ENCODE measurements around the gene CMTM7.

The CMTM7 gene

DNA sequence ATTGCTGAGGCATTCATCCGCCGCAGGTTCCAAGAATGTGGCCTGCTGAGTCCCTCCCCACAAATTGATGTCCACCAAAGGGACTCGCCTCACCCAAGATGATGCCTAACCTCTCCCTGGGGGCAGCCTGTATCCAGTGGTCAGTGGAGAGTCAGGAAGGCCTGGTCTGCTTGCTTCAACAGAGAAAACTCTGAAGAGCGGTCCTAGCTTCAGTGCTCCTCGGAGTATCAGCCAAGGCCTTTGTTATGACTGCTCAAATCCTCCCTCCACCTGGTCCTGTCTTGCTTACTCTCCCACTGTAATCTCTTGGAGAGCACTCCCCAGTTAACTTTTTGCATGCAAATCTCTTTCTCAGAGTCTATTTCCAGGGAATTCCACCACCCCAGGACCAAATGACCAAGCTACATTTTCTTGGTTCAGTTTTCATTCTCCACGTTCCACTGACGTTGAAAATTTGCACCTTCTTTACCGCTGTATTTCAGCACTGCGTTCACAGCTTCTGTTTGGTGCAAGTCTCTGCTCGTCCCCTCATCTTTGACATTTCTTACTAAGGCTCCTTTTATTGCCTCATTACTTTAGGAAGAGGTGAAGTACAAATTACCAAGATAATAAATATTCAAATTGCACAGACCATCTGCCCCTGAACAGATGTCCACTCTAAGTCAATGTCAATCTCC, 22.3 kb downstream of the CMTM7 start:
- no peak for DNase-seq (ENCODE audit: low read depth in 1 of 2, low spot score in 1 of 2)

DNA sequence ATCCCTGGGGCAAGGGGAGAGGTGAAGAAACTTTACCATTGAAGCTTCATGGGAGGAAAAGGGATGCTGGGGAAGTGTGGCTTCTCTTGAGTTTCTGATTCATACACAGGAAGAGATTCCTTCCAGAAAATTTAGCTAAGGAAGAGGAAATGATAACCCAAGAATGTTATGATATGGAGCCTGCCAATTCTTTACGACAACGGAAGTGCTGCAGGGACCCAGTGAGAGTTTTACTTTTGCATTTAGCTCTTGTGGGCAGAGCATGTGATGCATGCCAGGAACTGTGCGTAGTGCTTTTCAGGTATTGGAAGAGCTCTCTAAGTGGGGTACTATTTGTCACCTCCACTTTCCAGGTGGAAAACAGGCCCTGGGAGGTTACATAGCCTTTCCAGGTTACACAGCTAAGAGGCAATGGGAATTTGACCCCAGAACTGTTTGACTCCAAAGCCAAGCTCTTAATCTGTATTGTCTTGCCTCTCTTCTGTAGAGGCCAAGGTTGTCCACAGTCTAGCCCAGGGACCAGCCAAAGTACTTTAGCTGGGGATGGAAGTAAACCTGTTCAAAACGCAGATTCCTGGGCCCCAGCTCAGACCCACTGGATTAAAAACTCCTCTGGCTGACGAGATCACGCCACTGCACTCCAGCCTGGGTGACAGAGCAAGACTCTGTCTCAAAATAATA, 23.0 kb downstream of the CMTM7 start:
- DNase-seq (ENCODE audit: low read depth in 1 of 2, low spot score in 1 of 2) = no peak

DNA sequence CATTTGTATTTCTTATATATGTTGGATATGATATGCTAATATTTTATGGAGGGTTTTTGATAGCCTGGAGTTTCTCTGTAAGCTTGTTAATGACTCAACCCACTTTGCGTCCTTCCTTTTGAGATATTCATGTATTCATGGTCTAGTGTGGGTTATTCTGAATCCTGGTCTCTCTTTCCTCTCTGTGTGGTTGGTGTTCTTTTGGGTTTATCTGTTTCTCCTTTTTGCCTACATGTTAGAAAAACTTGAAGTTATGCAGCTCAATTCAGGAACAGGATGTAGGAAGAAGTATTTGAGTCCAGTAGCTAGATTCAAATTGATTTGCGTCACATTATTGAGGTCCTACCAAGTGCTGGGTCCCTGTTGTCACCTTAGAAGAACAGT, 28.1 kb downstream of the CMTM7 start:
- DNase-seq (ENCODE audit: low read depth in 1 of 2, low spot score in 1 of 2) = no peak

DNA sequence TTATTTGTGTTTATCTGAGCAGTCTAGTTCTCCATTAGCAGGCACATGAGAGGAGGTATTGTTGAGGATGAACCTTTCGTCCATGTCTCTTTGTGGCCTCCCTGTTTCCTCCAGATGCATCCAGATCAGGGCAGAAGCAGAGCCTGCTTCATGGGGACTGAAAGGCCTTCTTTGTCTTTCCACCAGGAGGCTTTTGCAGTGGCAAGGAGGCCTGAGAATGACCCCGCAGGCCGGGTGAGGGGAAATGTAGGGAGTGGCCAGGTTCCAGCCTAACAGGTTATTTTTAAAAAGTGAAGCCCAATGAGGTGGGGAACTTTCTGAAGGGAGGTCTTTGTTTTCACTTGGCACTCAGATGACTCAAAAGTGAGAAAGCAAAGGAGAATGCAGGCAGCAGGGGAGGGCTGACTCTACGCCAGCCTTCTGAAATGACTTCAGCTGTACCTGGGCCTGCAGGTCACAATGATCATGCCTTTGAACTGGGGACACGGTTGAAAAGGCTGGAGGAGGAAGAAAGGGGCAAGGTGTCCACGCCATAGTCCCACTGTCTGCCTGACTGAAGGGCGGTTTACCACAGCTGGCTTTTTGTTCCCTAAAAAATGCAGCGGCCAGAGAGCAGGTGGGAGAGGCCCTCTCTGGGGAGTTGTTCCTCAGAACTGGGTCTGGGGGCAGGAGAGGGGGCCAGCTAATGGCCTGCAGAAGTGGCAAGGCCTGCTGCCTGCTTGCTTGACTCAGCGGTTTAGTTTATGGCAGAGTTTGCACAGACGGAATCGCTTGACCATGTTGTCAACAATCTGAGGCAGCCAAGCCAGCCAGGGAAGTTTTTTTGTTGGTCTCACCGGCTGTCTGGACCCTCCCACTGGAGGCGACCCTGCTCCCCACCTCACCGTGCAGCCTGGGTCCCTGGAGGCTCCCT, 28.7 kb downstream of the CMTM7 start:
- DNase-seq (ENCODE audit: low read depth in 1 of 2, low spot score in 1 of 2) = no peak

DNA sequence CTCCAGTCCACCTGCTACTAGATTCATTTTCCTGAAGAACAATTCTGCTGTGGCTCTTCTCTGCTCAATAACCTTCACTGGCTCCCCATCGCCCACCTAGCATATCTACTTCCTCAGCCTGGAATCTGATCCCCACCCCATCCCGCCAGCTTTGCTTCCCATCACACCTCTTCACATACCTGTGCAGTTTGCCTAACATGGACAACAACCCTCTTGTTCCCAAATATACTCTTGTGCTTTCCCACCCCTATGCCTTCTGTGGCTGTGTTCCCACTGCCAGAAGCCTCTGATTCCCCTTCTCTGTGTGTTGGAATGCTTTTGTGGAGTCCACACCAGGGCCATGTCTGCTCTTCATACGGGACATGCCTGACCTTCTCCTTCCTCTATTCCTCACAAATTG, 29.5 kb downstream of the CMTM7 start:
- DNase-seq (ENCODE audit: low read depth in 1 of 2, low spot score in 1 of 2) = no peak

DNA sequence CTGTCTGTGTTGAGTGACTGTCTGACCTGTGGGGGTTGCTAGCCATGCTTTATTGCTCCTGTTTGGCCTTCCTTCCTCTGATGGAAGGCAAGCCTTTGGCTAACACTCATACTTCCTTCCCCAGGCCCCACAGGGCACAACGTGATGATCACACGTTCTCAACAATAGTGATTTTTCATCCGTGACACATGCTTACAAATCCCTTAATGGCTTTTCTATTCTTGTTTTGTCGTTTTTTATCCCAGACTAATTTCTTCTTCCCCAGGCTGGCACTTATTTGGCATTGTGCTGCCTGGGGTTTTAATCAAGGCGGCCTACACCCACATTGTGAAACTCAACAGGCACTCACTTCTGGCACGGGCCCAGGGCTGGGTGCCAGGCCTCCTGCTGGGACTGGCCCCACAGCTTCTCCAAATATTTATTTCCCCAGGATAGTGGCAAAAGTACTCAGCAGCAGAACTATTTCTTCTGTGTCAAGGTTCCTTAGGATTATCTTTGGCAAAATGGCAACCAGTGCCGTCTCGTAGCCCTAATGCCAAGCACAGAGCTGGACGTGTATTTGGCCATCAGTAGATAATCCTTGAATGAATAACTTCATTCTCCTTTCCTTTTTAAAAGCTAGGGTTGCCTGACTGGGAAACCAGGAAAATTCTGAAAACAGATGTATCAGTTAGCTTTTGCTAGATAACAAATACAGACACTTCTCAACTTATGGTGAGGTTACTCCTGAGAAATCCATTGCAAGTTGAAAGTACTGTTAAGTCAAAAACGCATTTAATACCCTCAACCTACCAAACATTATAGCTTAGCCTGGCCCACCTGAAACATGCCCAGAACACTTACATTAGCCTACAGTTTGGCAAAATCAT, 30.6 kb downstream of the CMTM7 start:
- no peak for DNase-seq (ENCODE audit: low read depth in 1 of 2, low spot score in 1 of 2)

DNA sequence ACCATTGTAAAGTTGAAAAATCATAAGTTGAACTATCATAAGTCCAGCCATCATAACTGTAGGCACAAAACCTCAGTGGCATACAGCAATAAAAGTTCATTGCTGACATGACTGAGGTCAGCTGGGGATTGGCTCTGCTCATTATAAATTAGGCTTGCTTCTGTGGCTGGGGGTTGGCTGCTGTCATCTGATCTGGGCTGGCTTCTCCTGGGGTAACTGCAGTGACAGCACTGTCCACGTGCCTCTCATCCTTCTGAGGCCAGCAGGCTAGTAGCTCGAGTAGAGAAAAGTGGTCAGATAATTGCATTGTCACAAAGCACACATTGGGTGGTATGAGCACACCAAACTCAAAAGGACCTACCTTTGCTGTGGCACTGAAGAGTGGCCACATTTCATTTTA, 31.3 kb downstream of the CMTM7 start:
- no peak for DNase-seq (ENCODE audit: low read depth in 1 of 2, low spot score in 1 of 2)

DNA sequence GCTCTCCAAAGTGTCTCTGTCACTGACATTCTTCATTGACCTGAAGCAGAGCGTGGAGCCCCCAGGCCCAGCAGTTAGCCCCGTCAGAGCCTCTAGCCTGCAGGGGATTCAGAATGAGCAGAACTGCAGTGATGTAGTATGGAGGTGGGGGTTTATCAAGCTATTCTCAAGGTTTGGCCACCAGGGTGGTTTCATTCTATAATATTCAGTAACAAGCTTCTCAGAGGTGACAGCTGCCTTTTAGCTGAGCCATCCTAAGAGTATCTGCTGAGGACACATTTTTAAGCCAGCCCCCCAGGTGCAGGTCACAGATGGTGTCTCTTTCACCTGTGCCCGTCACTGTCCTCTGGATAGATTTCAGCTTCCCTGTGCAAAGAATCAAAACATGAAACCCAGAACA, 31.9 kb downstream of the CMTM7 start:
- DNase-seq (ENCODE audit: low read depth in 1 of 2, low spot score in 1 of 2) = no peak

DNA sequence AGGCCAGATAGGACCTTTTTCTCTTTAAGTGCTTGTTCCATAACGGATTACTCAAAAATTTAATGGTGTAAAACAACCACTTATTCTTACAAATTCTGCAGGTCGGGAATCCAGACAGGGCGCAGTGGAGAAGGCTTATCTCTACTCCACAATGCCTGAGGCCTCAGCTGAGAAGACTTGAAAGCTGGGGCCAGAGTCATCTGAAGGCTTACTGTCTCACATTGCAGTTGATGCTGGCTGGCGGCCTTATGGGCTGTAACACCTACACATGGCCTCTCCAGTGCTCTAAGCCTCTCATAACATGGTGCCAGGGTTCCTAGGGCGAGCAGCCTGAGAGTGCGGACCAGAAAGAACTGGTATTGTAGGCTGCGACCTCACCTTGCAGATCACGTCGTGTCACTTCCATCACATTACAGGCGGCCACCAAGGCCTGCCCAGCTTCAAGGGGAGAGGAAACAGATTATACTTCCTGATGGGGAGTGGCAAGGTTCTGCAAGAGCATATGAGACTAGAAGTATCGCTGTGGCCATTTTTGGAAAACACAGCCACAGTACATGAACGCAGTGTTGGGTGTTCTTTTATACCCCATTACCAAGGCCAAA, 32.4 kb downstream of the CMTM7 start:
- DNase-seq (ENCODE audit: low read depth in 1 of 2, low spot score in 1 of 2) = no peak

DNA sequence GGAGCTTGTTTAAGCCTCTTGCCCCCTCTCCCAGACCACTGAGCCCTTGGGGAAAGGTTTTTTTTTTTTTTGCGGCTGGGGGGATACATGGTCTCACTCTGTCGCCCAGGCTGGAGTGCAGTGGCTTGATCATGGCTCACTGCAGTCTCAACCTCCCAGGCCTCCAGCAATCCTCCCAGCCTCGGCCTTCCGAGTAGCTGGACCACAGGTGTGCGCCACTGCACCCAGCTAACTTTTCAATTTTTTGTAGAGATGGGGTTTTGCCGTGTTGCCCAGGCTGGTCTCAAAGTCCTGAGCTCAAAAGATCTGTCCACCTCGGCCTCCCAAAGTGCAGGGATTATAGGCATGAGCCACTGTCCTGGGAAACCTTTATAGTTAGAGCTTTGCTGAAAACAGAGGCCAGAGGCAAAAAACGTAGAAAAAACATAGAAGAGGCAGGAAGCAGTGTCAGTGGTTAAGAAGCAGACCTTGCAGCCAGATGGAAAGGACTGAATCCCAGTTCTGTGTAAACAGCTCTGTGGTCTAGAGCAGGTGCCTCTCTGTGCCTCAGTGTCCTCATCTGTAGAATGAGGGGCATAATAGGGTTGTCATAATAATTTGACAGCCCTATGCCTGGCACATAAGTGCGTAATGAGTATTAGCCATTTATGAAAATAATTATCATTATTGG, 33.1 kb downstream of the CMTM7 start:
- no peak for DNase-seq (ENCODE audit: low read depth in 1 of 2, low spot score in 1 of 2)

DNA sequence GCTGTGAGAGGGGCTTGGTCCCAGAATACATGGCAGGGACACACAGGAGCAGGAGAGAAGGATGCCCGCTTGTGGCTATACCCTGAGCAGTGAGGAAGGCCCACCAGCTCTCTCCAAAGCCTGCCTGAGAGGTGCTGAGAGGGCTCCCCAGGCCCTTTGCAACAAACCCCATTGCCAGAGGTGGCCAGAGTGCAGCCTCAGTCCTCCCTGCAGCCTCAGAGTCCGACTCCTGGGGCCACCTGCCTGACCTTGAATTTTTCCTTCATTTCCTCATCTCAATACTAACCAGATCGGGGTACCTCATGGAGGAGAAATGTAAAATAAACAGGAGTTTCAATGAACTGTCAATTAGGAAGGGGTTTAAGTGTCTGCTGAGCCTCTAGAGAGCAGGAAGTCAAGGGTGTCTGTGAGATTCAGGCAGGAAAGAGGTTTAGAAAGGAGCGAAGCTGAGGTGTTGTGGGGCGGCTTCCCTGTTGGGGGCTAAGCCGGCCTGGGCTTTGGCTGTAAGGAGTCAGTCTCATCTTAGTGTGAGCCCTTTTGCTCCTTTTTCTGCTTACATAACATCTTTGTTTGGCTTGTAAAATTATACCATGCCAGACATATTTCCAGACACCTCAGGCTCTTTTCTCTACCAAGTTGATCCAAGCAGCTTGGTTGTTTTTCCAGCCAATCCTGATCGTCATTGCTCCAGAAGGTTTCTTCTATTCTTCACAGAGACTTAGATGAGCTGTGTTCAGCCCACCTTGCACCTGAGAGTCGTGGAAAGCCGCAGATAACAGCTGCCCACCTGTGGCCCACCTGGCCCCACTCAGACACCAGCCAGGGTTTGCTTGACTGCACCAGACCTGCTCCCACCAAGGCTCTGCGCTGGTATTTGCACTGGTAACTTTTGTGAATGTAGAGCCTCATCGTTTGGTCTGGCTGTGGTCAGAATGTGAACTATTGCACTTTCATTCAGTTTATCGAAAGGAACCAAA, 36.7 kb downstream of the CMTM7 start:
- no peak for DNase-seq (ENCODE audit: low read depth in 1 of 2, low spot score in 1 of 2)

DNA sequence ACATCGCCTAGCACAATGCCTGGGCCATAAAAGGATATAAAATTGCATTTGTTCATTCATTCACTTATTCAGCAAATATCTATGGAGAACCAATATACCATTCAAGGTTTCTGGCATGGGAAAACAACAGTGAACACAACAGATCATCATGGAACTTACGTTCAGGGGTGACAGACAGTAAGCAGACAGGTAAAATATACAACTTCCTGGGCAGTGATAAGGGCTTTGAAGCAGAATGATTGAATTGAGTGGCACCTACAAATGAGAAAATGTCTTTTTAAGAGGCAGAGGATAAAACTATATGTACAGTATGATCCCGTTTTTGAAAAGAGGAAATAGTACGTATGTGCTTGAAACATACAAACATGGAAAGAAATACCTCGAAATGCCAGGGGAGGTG, 39.2 kb downstream of the CMTM7 start:
- DNase-seq (ENCODE audit: low read depth in 1 of 2, low spot score in 1 of 2) = no peak

DNA sequence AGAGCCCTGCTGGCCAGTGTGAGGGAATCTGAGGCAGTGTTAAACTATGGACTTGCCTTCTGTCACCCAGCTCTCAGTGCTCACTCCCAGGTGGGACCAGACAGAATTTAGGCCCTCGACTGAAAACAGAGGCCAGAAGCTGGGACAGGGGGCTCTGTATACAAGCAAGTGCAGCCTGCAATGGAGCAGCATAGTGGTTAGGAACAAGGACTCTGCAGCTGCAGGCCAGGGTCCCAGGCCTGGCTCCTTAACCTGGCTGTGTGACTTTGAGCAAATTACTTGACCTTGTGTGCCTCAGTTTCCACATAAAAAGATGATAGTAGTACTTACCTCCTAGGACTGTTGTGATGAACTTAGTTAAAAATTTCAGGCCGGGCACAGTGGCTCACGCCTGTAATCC, 39.8 kb downstream of the CMTM7 start:
- DNase-seq (ENCODE audit: low read depth in 1 of 2, low spot score in 1 of 2) = no peak

DNA sequence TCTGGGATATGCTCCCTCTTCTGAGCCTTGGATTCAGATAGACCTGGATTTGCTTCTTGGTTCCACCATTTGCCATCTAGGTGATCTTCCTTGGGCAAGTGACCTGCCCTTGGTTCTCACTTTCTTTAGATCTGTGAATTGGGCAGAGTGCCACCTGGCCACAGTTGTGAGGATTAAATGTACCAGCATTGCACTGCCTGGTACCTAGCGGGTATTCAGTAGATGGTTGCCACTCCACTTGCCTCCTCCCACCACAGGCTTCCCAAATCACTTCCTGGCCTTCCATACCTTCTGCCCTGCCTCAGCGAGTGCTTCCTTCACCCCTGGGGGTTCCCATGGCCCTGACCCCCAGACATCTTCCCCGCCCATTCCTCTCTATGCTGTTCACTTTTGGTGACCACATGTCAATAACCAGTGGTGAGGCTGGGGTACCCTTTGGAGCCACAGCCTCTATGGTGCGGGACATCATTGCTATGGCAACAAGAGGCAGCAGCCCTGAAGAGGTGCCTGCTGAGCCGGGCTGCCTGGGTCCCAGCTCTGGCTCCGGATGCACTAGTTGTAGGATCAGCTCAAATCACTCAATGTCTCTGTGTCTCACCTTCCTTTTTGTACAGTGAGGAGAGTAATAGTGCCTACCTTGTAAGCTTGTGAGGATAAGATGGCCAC, 40.5 kb downstream of the CMTM7 start:
- no peak for DNase-seq (ENCODE audit: low read depth in 1 of 2, low spot score in 1 of 2)

DNA sequence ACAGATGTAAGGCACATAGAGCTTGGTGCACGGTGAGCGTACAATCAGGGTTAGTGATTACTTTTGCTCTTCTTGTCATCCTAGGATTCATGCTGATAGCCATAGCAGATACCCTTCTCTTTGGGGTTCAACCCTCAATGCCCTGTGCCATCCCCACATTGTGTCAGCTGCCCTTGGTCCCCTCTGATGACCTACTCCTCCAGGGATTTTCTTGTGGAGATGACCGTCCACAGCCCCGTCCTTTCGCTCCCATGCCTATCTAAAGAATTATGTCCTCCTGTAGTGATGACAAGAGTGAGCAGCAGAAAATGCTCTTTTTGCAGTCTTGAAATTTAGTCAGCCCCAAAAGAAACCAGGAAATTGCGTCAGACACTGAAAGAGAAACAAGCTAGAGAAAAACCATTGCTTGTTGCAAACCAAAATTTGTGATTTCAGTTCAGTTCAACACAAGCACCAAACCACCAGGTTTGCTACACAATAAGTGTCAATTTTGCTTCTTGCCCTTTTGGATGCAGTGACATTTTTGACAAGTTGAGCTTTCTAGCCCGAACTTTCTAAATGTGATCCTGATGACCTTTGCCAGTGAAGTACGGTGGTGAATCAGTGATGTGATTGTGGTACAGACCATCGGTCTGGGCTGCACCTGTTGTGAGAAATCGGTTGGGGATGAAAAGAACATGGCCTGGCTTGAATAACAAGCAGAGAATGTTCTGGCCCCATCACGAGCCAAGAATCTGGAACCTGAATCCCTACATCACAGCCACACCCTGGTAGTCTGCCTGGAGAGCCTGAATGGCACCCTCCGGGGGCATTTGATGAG, 41.3 kb downstream of the CMTM7 start:
- no peak for DNase-seq (ENCODE audit: low read depth in 1 of 2, low spot score in 1 of 2)

DNA sequence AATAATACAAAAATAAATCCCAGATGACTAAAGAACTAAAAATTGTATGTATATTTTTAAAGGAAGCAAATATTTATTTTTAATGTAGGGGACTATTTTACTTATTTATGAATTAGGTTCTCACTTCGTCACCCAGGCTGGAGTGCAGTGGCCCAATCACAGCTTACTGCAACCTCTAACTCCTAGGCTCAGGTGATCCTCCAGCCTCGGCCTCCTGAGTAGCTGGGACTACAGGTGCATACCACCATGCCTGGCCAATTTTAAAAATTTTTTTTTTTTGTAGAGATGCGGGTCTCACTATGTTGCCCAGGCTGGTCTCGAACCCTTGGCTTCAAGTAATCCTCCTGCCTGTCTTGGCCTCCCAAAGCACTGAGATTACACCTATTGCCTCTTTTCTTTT, 42.6 kb downstream of the CMTM7 start:
- no peak for DNase-seq (ENCODE audit: low read depth in 1 of 2, low spot score in 1 of 2)

DNA sequence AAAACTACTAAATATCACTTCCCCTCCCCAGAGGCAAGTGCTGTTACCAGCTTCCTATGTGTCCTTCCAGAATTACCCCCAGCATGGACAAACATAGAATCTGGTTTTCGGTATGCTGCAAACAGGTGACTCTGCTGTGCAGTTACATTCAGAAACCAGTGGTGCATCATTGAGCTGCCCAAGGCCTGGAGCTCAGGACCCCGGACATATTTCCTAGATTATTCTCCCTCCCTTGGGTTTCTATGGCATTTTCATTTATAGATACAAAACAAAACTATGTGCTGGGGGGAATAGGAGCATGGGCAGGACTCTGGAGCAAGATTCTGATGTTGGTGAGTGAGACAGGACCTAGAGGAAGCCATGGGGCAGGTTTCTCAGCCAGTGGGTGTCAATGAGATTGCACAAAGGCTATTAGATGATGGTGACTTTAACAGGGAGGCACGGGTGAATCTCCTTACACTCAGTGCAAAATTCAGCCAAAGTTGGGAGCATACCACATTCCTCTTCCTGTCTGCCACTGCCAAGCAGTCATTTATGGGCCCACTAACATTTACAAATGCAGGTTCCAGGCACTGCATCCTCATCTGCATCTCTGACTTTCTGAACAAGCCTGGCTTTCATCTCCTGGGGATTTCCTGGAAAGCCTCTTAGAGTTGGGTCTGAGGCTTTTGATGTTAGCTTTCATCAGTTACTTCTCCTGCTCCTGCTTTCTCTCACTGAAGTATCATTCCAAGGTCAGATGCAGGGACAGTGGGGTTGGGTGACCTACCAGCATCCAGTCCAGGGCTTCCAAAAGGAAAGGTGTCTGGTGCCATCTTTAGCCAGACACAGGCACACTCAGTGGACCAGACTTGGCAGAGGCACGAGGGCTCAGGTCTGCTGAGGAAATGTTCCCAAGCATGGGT, 44.5 kb downstream of the CMTM7 start:
- DNase-seq (ENCODE audit: low read depth in 1 of 2, low spot score in 1 of 2) = no peak

Data from stimulated activated CD4-positive, alpha-beta T cell treated with anti-CD3 and anti-CD28 coated beads, Interleukin-15, amount 100 ng/mL, for 1 hour (primary cell).